Rectal smooth muscle tissue (tissue), 1 donor: ENCODE data around the gene KLHL20.
"Not testable (repeated sequence)": the region's sequence is repeated elsewhere in the genome, so short reads cannot be mapped to it uniquely, and the experiment has no call there.

ENCODE experiments used
- H3K27ac ChIP-seq: one replicate; pipeline ENCODE4 v1.7.0; 2013; ENCODE audit warnings: low read depth, low read length, inconsistent platforms
- H3K27me3 ChIP-seq: one replicate; pipeline ENCODE4 v1.7.0; 2013; ENCODE audit warnings: low read length; ENCODE audit not compliant: control insufficient read depth, insufficient read depth
- H3K36me3 ChIP-seq: one replicate; pipeline ENCODE4 v1.7.0; 2013; ENCODE audit warnings: low read length; ENCODE audit not compliant: control insufficient read depth, insufficient read depth
- H3K4me1 ChIP-seq: one replicate; pipeline ENCODE4 v1.7.0; 2013; ENCODE audit warnings: low read length; ENCODE audit not compliant: control insufficient read depth, insufficient read depth
- H3K4me3 ChIP-seq: one replicate; pipeline ENCODE4 v1.7.0; 2013; ENCODE audit warnings: low read length
- H3K9ac ChIP-seq: one replicate; pipeline ENCODE4 v1.7.0; 2013; ENCODE audit warnings: low read length

KLHL20 gene

GRCh38 chr1:173813654-173814053 lies 98.9 kb downstream of the KLHL20 start:
- not testable (repeated sequence) for H3K4me3 ChIP-seq, H3K4me1 ChIP-seq, H3K36me3 ChIP-seq, H3K27me3 ChIP-seq, H3K9ac ChIP-seq, H3K27ac ChIP-seq

GRCh38 chr1:173818459-173818858 lies 103.7 kb downstream of the KLHL20 start:
- Histone ChIP-seq H3K4me3 (no peak overlapping the region), H3K27me3 (no peaks in the 10 kb centered on the region), H3K4me1 (peaks cover 4% of the 10 kb centered on the region), H3K9ac (no peak overlapping the region), H3K36me3 (no peaks in the 10 kb centered on the region), H3K27ac (no peak overlapping the region)

- H3K27ac ChIP-seq, result no peak overlapping the region
- peaks cover 7% of the 10 kb centered on the region for H3K4me1 ChIP-seq
- no peak overlapping the region for H3K4me3 ChIP-seq
- no peak overlapping the region for H3K9ac ChIP-seq
- no peaks in the 10 kb centered on the region for H3K27me3 ChIP-seq
- no peaks in the 10 kb centered on the region for H3K36me3 ChIP-seq
Measured at GRCh38 chr1:173821680-173822079, 106.9 kb downstream of the KLHL20 start.

- H3K4me3 ChIP-seq, result peak overlapping the region; percentile 97
- H3K36me3 ChIP-seq, result no peaks in the 10 kb centered on the region
- peak overlapping the region; percentile 95 for H3K27ac ChIP-seq
- peak overlapping the region; percentile 51 for H3K9ac ChIP-seq
- H3K27me3 ChIP-seq, result no peaks in the 10 kb centered on the region
- peaks cover 7% of the 10 kb centered on the region for H3K4me1 ChIP-seq
Measured at GRCh38 chr1:173823781-173824314, 109.1 kb downstream of the KLHL20 start.

GRCh38 chr1:173824315-173825081 lies 109.7 kb downstream of the KLHL20 start, which contains the start of the genes CENPL and DARS2:
Gene CENPL (minus strand): TSS chr1:173824883. CDS start chr1:173811299, 13,584 bp downstream.
Gene DARS2 (plus strand): TSS chr1:173824673. CDS start chr1:173825230, 557 bp downstream.
- Histone ChIP-seq H3K9ac (peak within 1 kb of the TSS; percentile 72), H3K27ac (peak within 1 kb of the TSS; percentile 95), H3K27me3 (no peaks in the 10 kb centered on the region), H3K36me3 (no peaks in the 10 kb centered on the region), H3K4me1 (peaks cover 7% of the 10 kb centered on the region), H3K4me3 (peak within 1 kb of the TSS; percentile 97)

- Histone ChIP-seq H3K27me3 (no peaks in the 10 kb centered on the region), H3K4me1 (peaks cover 7% of the 10 kb centered on the region), H3K36me3 (peaks cover 2% of the 10 kb centered on the region), H3K4me3 (no peak overlapping the region), H3K9ac (no peak overlapping the region), H3K27ac (no peak overlapping the region)
Measured at GRCh38 chr1:173827611-173828010, 112.8 kb downstream of the KLHL20 start.

GRCh38 chr1:173832748-173833147 lies 118.0 kb downstream of the KLHL20 start:
- no peak overlapping the region for H3K9ac ChIP-seq
- H3K4me1 ChIP-seq, result no peaks in the 10 kb centered on the region
- no peaks in the 10 kb centered on the region for H3K27me3 ChIP-seq
- no peak overlapping the region for H3K27ac ChIP-seq
- peaks cover 2% of the 10 kb centered on the region for H3K36me3 ChIP-seq
- no peak overlapping the region for H3K4me3 ChIP-seq
